ENCODE measurements around the gene P2RY10.

GRCh38 chrX:78944351-78944750, 840 bp upstream of the P2RY10 start:
- TF ChIP-seq POLR2A (IDR thresholded peaks at IDR 0.05; ENCODE audit: borderline replicate concordance, extremely low read depth, insufficient read depth, insufficient read length) (no peak), CTCF (IDR thresholded peaks at IDR 0.05 in 2 of 3, conservative IDR thresholded peaks at IDR 0.05 in 1 of 3; ENCODE audit: borderline replicate concordance in 1 of 3, insufficient read depth in 1 of 3, low read depth in 2 of 3, low read length in 2 of 3) (no peak), TCF7L2 (IDR thresholded peaks at IDR 0.05; ENCODE audit: borderline replicate concordance, extremely low read depth, insufficient read depth, insufficient read length) (no peak)
